NT2/D1 (cell line): ENCODE data around the gene SLC35G6.

Source experiments
- SUZ12 ChIP-seq: IDR thresholded peaks from 2 replicates; pipeline ENCODE4 v1.6.1; 2011; ENCODE audit not compliant: insufficient read length, insufficient read depth; ENCODE audit errors: extremely low read depth
- YY1 ChIP-seq: IDR thresholded peaks from 2 replicates; pipeline ENCODE4 v1.6.1; 2011; ENCODE audit not compliant: insufficient read length, insufficient read depth
- ZNF274 ChIP-seq: IDR thresholded peaks from 2 replicates; pipeline ENCODE4 v1.6.1; 2011; ENCODE audit warnings: mild to moderate bottlenecking, low read depth, low read length

- no peak for TF ChIP-seq ZNF274
- no peak for TF ChIP-seq YY1
- no peak for TF ChIP-seq SUZ12
Measured at GRCh38 chr17:7445619-7445968, 35.7 kb upstream of the SLC35G6 start.
